GM19099 (cell line): ENCODE results near the gene LRRC55.

Experiments
- POLR2A ChIP-seq: IDR thresholded peaks from 3 replicates; pipeline ENCODE4 v1.6.1; 2011; ENCODE audit warnings: low read depth; ENCODE audit not compliant: insufficient read length; ENCODE audit errors: extremely low read depth

The LRRC55 gene, protein sequence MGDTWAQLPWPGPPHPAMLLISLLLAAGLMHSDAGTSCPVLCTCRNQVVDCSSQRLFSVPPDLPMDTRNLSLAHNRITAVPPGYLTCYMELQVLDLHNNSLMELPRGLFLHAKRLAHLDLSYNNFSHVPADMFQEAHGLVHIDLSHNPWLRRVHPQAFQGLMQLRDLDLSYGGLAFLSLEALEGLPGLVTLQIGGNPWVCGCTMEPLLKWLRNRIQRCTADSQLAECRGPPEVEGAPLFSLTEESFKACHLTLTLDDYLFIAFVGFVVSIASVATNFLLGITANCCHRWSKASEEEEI

DNA sequence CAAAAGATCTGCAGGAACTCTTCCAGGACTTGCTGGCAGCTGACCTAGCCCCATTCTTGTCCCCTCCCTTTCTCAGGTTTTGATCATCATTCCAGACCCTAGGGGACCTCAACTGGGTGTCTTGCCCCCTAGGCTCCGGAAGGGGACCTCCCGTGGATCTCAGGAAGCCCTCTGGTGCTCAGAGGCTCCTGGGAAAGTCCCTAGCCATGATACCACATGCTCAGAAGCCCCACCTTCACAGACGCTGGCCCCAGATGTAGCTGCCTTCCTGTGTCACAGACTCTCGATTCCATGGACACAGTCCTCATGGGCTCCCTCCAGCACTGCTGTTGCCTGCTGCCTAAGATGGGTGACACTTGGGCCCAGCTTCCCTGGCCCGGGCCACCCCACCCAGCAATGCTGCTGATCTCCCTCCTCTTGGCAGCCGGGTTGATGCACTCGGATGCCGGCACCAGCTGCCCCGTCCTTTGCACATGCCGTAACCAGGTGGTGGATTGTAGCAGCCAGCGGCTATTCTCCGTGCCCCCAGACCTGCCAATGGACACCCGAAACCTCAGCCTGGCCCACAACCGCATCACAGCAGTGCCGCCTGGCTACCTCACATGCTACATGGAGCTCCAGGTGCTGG is at the start of gene LRRC55:
Gene LRRC55 (plus strand): TSS at position 276 of the 628 bp plus-strand sequence. CDS start 70 bp downstream, at position 346.
- TF ChIP-seq POLR2A: no peak

DNA sequence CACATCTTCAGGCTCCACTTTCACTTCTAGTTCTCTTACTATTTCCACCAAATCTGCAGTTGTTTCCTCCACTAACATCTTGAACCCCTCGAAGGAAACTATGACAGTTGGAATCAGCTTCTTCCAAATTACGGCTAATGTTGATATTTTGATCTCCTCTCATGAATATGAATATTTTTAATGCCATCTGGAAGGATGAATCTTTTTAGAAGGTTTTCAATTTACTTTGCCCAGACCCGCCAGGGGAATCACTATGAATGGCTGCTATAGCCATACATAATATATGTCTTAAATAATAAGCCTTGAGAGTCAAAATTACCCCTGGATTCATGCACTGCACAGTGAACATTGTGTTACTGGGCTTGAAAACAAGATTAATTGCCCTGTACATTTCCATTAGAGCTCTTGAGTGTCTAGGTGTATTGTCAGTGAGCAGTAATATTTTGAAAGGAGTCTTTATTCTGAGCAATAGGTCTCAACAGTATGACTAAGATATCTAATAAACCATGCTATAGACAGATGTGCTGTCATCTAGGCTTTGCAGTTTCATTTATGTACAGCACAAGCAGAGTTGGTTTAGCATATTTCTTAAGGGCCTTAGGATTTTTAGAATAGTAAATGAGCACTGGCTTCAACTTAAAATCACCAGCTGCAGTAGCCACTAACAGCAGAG is 48.3 kb upstream of the LRRC55 start:
- no peak for TF ChIP-seq POLR2A

DNA sequence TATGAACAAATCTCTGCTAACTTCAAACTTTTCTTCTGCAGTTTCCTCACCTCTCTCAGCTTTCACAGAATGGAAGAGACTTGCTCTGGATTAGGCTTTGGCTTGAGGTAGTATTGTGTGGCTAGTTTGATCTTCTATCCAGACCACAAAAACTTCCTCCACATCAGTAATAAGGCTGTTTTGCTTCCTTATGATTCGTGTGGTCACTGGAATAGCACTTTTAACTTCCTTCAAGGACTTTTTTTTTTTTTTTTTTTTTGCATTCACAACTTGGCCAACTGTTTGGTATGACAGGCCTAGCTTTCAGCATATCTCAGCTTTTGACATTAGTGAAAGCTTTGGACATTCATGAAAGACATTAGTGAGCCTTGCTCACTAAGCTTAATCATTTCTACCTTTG is 47.5 kb upstream of the LRRC55 start:
- no peak for TF ChIP-seq POLR2A

DNA sequence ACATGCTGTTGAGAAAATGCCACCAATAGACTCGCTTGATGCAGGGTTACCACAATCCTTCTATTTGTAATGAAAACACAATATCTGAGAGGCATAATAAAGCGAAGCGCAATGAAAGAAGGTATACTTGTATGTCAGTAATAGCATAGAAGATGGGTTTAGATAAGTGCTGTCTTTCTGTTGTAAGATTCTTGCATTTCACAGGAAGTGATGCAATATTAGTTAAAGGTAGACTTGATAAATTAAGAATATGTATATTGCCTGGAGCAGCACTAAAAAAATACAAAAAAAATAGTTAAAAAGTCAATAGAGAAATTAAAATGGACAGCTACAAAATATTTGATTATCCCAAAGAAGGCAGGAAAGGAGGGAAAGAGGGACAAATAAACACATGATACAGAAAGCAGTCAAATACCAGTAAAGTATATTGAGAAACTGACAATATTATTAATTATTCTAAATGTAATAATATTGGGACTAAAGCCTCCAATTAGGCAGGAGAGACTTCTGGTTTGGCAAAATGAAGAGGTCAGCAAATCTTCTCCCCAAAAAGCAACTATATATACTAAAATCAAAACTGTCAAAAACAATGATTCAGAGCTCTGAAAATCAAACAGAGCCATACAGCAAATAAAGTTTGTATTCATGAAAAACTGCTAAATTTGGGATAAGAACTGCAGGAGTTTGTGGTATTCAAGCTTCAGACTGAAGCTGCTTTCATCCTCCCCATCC is 46.6 kb upstream of the LRRC55 start:
- TF ChIP-seq POLR2A: no peak

DNA sequence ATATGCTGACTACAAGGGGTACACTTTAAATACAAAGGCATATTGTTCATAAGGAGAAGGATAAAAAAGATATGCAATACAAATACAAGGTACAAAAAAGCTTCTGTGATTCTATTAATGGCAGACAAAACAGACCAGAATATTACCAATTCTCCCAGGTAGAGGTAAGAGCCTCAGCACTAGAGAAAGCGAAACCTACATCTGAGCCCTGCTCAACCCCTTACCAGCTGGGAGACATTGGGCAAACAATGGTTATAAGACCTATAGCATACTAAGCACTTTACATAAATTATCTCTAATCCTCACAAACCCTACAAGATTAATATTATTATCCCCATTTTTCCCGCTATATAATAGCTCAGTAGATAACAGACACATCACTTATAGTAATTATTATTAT is 41.2 kb upstream of the LRRC55 start:
- no peak for TF ChIP-seq POLR2A

DNA sequence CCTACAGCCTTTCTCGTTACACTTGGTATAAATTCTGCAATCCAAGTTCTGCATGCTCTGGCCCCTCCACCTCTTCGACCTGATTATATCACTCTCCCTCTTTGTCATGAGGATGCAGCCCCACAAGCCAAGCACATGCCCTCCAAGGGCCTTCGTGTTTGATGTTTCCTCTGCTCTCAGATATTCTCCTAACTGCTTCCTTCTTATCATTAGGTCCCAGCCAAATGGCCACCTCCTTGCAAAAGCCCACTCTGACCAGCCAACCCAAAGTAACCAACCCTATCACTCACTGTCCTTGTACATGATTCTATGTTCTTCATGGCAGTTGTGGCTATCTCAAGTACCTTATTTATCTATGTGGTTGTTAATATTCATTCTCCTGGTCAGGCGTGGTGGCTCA is 38.3 kb upstream of the LRRC55 start:
- no peak for TF ChIP-seq POLR2A

DNA sequence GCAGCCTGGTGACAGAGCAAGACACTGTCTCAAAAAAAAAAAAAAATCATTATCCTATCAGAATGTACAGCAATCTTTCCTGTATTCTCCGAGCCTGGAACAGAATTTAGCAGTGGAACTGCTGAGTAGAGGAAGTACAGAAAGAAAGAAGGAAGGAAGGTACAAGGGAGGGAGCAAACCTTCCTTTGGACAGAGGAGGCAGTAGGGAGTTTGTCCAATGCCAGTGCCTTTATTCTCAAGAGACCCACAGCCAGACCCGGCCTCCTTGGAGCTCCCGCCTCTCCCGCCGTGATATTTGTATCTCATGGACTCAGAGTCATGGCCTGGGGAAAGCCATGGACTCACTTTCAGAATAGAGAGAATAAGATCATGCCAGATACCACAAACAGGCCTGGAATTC is 37.7 kb upstream of the LRRC55 start:
- TF ChIP-seq POLR2A: no peak

DNA sequence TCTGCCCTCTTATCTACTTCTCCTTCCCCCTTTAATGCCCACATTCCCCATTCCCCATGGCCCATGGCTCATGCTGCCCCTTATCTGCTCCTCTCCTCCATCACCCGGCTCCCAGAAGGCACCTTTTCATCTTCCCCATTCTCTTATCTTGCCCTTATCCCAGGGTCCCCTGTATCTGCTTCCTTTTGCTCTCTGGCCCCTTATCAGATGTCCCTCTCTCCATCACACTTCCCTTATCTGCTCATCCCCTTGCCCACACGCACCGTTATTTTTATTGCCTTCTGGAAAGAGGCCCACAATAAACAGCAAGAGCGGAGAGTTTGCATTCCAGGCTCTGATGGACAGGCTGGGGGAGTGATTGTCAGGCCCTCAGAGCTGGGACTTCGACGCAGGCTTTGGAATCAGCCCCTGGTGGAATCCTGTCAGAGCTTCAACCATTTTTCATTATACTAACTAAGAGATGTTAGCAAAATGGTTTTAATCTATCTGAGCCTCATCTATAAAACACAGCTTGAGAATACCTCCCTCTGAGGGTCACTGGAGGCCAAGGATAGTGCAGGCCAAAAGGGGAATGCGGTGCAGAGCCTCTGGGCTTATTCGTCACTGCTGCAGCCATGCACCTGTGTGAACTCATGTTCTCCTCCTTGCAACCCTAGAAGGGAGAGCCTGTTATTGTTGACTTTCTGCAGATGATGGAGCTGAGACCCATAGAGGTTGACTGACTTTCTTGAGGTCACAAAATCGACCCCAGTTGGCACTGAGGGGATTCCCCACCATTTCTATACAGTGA is 37.0 kb upstream of the LRRC55 start:
- no peak for TF ChIP-seq POLR2A

DNA sequence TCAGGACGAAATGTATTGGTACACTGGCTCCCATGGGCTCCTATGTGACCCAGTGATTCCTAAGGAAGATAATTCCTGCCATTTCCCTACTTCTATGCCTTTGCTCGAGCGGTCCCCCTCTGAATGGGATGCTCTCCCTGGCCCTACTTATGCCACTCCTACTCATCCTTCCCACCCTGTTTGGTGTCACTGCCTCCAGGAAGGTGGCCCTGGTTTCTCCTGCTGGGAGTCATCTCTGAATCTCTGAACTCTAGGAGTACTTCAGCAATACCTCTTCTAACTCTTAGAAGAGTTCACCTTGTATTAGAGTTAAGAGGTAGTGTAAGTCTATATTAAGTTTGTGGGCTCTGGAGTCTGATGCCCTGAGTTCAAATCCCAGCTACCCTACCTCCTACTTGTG is 35.5 kb upstream of the LRRC55 start:
- TF ChIP-seq POLR2A: no peak

DNA sequence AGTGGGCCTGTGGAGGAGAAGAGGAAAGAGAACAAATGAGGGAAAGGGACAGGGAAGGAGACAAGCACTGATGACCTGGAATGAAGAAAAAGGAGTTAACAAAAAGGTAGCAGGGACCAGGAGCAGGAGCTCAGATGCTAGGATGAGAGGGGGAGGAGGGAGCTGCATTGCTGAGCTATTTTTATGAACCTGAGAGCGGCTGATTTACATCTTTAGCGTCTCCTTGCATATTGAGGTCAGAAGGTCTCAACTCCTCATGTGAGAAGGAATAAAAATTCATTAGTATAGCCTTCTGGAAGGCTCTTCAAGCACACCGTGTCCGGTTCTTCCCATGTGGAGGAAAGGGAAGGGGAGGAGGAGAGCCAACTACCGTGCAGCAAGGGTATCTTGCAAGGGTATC is 33.1 kb upstream of the LRRC55 start:
- no peak for TF ChIP-seq POLR2A

DNA sequence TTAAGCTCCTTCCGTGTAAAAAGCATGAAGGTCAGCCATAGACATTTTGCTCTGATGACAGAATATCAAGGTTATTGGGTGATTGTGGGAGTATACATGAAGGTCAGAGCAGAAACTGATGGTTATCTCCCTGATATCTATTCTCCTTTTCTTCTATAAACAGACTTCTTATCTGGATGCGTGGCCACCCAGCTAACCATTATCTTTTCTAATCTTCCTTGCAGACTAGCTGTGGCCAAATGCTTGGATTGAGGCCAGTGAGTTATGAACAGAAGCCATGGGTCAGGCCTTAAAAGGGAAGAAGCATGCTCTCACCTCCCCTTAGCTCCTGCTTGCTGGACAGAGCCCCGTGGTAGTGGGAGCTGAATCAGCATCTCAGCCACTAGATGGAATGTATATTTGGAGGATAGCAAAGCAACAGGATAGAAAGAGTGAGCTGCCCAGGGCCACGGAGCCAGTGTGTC is 31.3 kb upstream of the LRRC55 start:
- TF ChIP-seq POLR2A: no peak

DNA sequence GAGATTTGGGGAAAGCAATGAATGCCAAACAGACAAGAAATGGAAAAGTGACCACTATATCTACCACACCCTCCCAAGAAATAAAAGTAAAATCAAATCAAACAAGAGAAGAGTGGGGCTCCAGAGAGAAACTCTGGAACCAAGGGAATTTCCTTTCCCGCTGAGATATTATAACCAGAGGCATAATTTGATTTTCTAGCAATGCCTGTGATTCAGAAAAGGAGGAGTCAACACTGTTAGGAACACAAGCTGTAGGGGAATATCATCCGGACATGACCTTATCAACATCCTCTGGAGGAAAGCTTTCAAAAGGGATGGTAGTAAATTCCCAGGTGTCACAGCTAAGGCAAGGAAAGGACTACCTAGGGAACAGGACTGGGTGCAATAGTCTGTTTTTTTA is 29.6 kb upstream of the LRRC55 start:
- TF ChIP-seq POLR2A: no peak

DNA sequence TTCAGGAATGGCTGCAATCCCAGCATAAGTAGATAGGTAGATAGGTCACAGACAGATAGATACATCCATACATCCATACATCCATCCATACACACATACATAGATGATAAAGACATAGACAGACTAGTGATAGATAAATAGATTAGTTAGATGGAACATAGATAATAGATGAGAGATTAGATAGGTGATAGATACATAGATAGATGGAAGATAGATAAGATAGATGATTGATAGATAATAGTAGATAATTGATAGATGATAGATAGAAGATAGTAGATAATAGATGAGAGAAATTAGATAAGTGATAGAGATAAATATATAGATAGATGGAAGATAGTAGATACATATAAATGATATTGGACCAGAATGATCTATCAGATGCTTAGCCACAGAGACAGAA is 28.3 kb upstream of the LRRC55 start:
- no peak for TF ChIP-seq POLR2A

DNA sequence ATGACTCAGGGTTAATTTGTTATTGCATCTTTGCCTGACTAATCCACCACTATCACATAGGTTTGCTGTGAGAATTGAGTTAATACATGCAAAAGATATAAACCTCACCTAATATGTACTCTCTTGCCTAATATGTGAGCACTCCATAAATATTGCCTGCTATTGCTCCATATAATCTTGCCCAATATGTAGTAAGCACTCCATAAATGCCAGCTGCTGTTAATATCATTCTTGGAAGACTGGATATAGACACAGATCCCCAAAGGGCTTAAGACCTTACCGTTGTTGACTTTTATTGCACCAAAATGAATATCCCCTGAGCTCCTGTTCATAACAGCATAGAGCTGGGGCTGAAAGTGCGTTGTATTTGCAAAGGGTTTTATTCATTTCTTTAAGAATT is 27.0 kb upstream of the LRRC55 start:
- TF ChIP-seq POLR2A: no peak

DNA sequence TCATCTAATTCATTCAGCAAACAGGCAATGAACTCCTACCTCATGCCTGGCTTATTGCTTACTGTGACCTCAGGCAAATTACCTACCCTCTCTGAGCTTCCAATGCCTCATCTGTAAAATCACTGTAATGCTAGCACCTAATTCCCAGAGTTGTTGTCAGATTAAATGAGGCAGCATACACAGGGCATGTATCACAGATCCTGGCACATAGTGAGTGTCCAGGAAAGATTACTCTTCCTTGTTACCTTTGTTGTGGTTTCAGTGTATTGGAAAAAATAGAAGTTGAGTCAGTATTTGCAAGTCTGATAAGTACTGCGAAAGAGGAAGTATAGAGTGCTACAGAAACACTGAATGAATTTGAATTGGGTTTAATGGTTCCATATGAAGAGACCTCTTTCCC is 26.4 kb upstream of the LRRC55 start:
- TF ChIP-seq POLR2A: no peak
